A549 (cell line): ENCODE data around the gene NDUFA8.

ENCODE experiments used
- CTCF ChIP-seq: fragments of >200 bp; sonication (Bioruptor Twin); formaldehyde crosslinking; IDR thresholded peaks from 3 replicates; pipeline ENCODE4 v1.5.1; 2016
- E2F6 ChIP-seq: IDR thresholded peaks from 2 replicates; pipeline ENCODE4 v1.6.1; 2012; ENCODE audit warnings: low read depth, borderline replicate concordance
- EP300 ChIP-seq, 2 experiments: fragments of >200 bp; sonication (Bioruptor Twin); formaldehyde crosslinking; IDR thresholded peaks; 2 replicates in 1 of 2; 3 replicates in 1 of 2; pipeline ENCODE4 v1.6.1; 2016 to 2017
- ESRRA ChIP-seq: fragments of 150-350 bp; IDR thresholded peaks from 2 replicates; pipeline ENCODE4 v1.6.1; 2014; ENCODE audit warnings: mild to moderate bottlenecking, low read length, borderline replicate concordance
- GATA3 ChIP-seq: IDR thresholded peaks from 2 replicates; pipeline ENCODE4 v1.6.1; 2012; ENCODE audit warnings: borderline replicate concordance
- HDAC2 ChIP-seq: fragments of 200-600 bp; sonication (generic); IDR thresholded peaks from 2 replicates; pipeline ENCODE4 v1.6.1; 2016
- HOXA7 ChIP-seq: fragments of 250-450 bp; sonication (Bioruptor Pico); IDR thresholded peaks from 2 replicates; pipeline ENCODE4 v1.5.0; 2020; ENCODE audit warnings: mild to moderate bottlenecking, moderate library complexity
- JUNB ChIP-seq: fragments of >200 bp; sonication (Bioruptor Twin); formaldehyde crosslinking; IDR thresholded peaks from 2 replicates; pipeline ENCODE4 v1.6.1; 2016
- MAZ ChIP-seq: fragments of 150-350 bp; IDR thresholded peaks from 2 replicates; pipeline ENCODE4 v1.6.1; 2014; ENCODE audit warnings: antibody characterized with exemption, low read depth, low read length, borderline replicate concordance
- POLR2A ChIP-seq: IDR thresholded peaks from 2 replicates; pipeline ENCODE4 v1.6.1; 2012; ENCODE audit warnings: mild to moderate bottlenecking, low read length
- RAD21 ChIP-seq, 2 experiments: fragments of >200 bp in 1 of 2; sonication (Bioruptor Twin) in 1 of 2; formaldehyde crosslinking in 1 of 2; IDR thresholded peaks in 1 of 2; conservative IDR thresholded peaks in 1 of 2; 2 replicates in 1 of 2; 3 replicates in 1 of 2; pipeline ENCODE4 v1.6.1; 2012 to 2018; ENCODE audit warnings: inconsistent platforms in 1 of 2
- RNF2 ChIP-seq: fragments of 200-600 bp; sonication (generic); IDR thresholded peaks from 2 replicates; pipeline ENCODE4 v1.6.1; 2016; ENCODE audit warnings: low read depth, mild to moderate bottlenecking, antibody characterized with exemption, moderate library complexity, borderline replicate concordance
- SREBF2 ChIP-seq: fragments of 450-650 bp; IDR thresholded peaks from 2 replicates; pipeline ENCODE4 v1.6.1; 2014; ENCODE audit warnings: mild to moderate bottlenecking, moderate library complexity
- USF2 ChIP-seq: fragments of 450-650 bp; IDR thresholded peaks from 2 replicates; pipeline ENCODE4 v1.6.1; 2014; ENCODE audit warnings: antibody characterized with exemption

DNA sequence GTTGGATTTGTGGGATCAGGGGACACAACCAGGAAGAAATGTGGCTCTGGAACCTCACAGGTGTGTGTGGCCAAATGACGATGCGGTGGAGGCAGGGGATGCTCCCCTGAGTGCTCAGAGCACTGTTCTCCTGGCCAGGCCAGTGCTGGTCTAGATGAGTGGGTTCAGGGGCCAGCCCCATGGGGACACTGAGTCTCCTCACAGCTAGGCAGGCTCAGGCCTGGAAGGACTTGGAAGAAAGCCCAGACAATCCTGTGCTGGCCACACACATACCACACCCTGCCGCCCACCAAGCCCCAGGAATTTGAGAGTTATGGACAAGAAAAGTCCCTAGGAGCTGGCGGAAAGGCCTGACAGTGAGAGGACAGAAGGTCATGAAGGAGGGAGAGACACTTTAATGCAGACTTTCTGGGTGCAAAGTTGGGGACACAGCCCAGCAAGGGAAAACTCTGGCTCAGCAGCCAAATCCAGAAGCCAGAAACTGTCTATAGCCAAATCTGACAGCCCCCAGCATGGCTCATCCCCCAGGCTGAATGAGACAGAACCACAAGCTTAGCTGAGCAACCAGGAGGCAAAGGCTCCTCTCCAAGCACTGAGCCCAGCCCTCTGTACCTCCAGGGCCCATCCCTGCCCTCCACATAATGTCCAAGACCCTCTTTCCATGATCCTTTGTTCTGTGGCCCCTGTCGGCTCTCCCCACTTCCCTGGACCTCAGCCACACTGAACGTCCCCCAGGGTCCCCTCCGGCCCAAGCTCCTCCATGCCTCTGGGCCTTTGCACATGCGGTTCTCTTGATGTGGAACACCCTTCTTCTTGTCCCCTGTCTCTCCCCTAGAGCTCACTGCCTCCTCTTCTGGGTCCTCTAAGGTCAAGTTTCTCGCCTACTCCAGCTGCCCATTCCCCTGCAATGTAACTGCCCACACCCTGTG, 46.8 kb upstream of the NDUFA8 start:
- no peak for TF ChIP-seq CTCF
- no peak for TF ChIP-seq EP300 (IDR thresholded peaks at IDR 0.05)
- TF ChIP-seq SREBF2, result no peak
- TF ChIP-seq E2F6, result no peak
- TF ChIP-seq POLR2A, result no peak
- TF ChIP-seq HDAC2, result no peak
- TF ChIP-seq GATA3, result no peak
- no peak for TF ChIP-seq MAZ
- no peak for TF ChIP-seq RNF2
- no peak for TF ChIP-seq USF2
- no peak for TF ChIP-seq JUNB
- TF ChIP-seq HOXA7 (CRISPR knock-in tag), result no peak
- TF ChIP-seq RAD21 (conservative IDR thresholded peaks at IDR 0.05 in 1 of 2, IDR thresholded peaks at IDR 0.05 in 1 of 2), result no peak
- TF ChIP-seq ESRRA, result no peak
